Fibroblast of mammary gland (primary cell): ENCODE results near the gene FRMD5.

Experiments used
- DNase-seq: peaks from one replicate; pipeline ENCODE4 v3.0.0-alpha.2; 2010; ENCODE audit warnings: low read depth
- H3K4me3 ChIP-seq: 2 replicates; pipeline ENCODE4 v1.5.1; 2011; ENCODE audit warnings: low read depth, mild to moderate bottlenecking, low read length, moderate library complexity; ENCODE audit not compliant: control insufficient read depth
- CTCF ChIP-seq: conservative IDR thresholded peaks from 2 replicates; pipeline ENCODE4 v1.5.1; 2011; ENCODE audit warnings: low read depth, low read length, inconsistent platforms; ENCODE audit not compliant: control insufficient read depth, insufficient read depth

Gene FRMD5

GRCh38 chr15:44173813-44174212 lies 21.3 kb downstream of the FRMD5 start:
- TF ChIP-seq CTCF = no peak
- H3K4me3 ChIP-seq = no peak overlapping the region

GRCh38 chr15:44163370-44163769 lies 31.7 kb downstream of the FRMD5 start:
- peak; percentile 26 for DNase-seq
- H3K4me3 ChIP-seq = no peak overlapping the region
- no peak for TF ChIP-seq CTCF

More at GRCh38 chr15:44173813-44174212, 21.3 kb downstream of the FRMD5 start:
- no peak for DNase-seq

GRCh38 chr15:44160796-44161195 lies 34.3 kb downstream of the FRMD5 start:
- DNase-seq = no peak
- TF ChIP-seq CTCF = no peak
- H3K4me3 ChIP-seq = no peak overlapping the region

- no peak overlapping the region for H3K4me3 ChIP-seq
- no peak for TF ChIP-seq CTCF
- no peak for DNase-seq
Measured at GRCh38 chr15:44159492-44159891, 35.6 kb downstream of the FRMD5 start.

GRCh38 chr15:44158111-44158510 lies 37.0 kb downstream of the FRMD5 start:
- H3K4me3 ChIP-seq = no peak overlapping the region
- no peak for TF ChIP-seq CTCF
- DNase-seq = no peak

GRCh38 chr15:44157679-44158078 lies 37.4 kb downstream of the FRMD5 start:
- H3K4me3 ChIP-seq = no peak overlapping the region
- TF ChIP-seq CTCF = no peak
- peak; percentile 93 for DNase-seq

- TF ChIP-seq CTCF = no peak
- DNase-seq = no peak
- no peak overlapping the region for H3K4me3 ChIP-seq
Measured at GRCh38 chr15:44153352-44153751, 41.7 kb downstream of the FRMD5 start.
